NCI-H1105 (cell line): ENCODE results near the gene UCN.
"Not testable (repeated sequence)": the region's sequence is repeated elsewhere in the genome, so short reads cannot be mapped to it uniquely, and the experiment has no call there.

Experiments
- DNase-seq: peaks from one replicate; lab custom pipeline; 2025; lab: John Stamatoyannopoulos, UW

UCN gene

GRCh38 chr2:27314709-27315108 lies 6.5 kb upstream of the UCN start:
- no peak for DNase-seq

- DNase-seq, result no peak
Observed at GRCh38 chr2:27313882-27314645, 5.8 kb upstream of the UCN start.

GRCh38 chr2:27312152-27312551 lies 3.9 kb upstream of the UCN start:
- DNase-seq, result no peak

- DNase-seq, result no peak
Observed at GRCh38 chr2:27309651-27310050, 1.4 kb upstream of the UCN start.

- DNase-seq, result no peak
Observed at GRCh38 chr2:27307545-27308358, 493 bp downstream of the UCN start.

- no peak for DNase-seq
Observed at GRCh38 chr2:27307287-27307544, 1.0 kb downstream of the UCN start.

GRCh38 chr2:27306573-27307286 lies 1.5 kb downstream of the UCN start:
- DNase-seq, result no peak

- no peak for DNase-seq
Observed at GRCh38 chr2:27306136-27306535, 2.1 kb downstream of the UCN start.

- no peak for DNase-seq
Observed at GRCh38 chr2:27305516-27305915, 2.7 kb downstream of the UCN start.

GRCh38 chr2:27304488-27305240 lies 3.6 kb downstream of the UCN start:
- DNase-seq, result no peak

GRCh38 chr2:27303093-27304025 lies 4.9 kb downstream of the UCN start:
- DNase-seq, result peak; percentile 48

GRCh38 chr2:27300606-27301005 lies 7.6 kb downstream of the UCN start:
- not testable (repeated sequence) for DNase-seq

- no peak for DNase-seq
Observed at GRCh38 chr2:27298391-27299080, 9.7 kb downstream of the UCN start.

GRCh38 chr2:27297195-27297594 lies 11.1 kb downstream of the UCN start:
- no peak for DNase-seq

GRCh38 chr2:27296481-27296880 lies 11.8 kb downstream of the UCN start:
- DNase-seq, result no peak

GRCh38 chr2:27294928-27295327 lies 13.3 kb downstream of the UCN start:
- DNase-seq, result no peak

GRCh38 chr2:27291865-27292264 lies 16.4 kb downstream of the UCN start:
- no peak for DNase-seq

GRCh38 chr2:27290549-27290948 lies 17.7 kb downstream of the UCN start:
- DNase-seq, result no peak

- DNase-seq, result no peak
Observed at GRCh38 chr2:27288610-27289009, 19.6 kb downstream of the UCN start.

GRCh38 chr2:27285481-27285880 lies 22.8 kb downstream of the UCN start:
- DNase-seq, result no peak

GRCh38 chr2:27284996-27285395 lies 23.2 kb downstream of the UCN start:
- no peak for DNase-seq
